GM20000 (cell line): ENCODE measurements around the gene SRPK1.
"Not testable (repeated sequence)": the region's sequence is repeated elsewhere in the genome, so short reads cannot be mapped to it uniquely, and the experiment has no call there.

Source experiments
- DNase-seq: peaks from one replicate; pipeline ENCODE4 v3.0.0; 2012; ENCODE audit warnings: low spot score
- TF ChIP-seq, protein P1 (sequence below): IDR thresholded peaks from 2 replicates; pipeline ENCODE4 v1.5.1; 2012; ENCODE audit warnings: mild to moderate bottlenecking, control low read depth; ENCODE audit errors: extremely low read depth, missing control alignments

The SRPK1 gene

DNA sequence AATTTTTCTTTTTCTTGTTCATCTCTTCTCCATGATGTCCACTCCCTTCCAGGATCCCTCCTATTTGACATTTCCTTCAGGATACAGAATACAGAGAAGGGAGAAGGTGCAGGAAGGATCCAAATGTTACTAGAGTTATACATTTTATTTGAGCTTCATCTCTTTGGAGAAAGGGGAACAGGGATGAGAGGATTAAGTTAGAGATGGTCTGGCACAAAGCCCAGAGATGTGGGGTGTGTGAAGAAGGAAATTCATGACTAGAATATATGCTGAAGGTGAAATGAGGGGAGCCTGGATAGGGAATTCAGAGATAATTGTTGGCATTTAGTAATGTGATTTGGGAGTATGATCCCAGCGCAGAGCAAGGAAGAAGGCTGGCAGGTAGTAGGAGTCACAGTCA lies 22.5 kb upstream of the SRPK1 start:
- TF ChIP-seq, protein P1, sequence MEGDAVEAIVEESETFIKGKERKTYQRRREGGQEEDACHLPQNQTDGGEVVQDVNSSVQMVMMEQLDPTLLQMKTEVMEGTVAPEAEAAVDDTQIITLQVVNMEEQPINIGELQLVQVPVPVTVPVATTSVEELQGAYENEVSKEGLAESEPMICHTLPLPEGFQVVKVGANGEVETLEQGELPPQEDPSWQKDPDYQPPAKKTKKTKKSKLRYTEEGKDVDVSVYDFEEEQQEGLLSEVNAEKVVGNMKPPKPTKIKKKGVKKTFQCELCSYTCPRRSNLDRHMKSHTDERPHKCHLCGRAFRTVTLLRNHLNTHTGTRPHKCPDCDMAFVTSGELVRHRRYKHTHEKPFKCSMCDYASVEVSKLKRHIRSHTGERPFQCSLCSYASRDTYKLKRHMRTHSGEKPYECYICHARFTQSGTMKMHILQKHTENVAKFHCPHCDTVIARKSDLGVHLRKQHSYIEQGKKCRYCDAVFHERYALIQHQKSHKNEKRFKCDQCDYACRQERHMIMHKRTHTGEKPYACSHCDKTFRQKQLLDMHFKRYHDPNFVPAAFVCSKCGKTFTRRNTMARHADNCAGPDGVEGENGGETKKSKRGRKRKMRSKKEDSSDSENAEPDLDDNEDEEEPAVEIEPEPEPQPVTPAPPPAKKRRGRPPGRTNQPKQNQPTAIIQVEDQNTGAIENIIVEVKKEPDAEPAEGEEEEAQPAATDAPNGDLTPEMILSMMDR, result no peak
- no peak for DNase-seq

DNA sequence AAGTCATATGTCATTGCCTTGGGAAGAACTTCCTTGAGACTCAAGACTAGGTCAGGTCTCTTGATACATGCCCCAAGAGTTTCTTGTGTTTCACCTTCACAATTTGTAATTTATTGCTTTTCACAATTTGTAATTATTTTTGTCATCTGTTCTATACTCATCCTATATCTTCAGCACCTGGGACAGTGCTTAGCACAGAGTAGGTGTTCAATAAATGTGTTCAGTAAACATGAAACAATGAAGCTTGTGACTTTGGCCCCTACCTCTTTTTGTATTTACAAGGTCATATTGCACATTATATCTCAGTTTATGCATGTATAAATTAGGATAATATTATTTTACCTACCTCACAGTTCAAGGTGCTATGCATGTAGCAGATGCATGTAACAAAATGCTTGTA lies 21.5 kb upstream of the SRPK1 start:
- DNase-seq, result no peak
- TF ChIP-seq, protein P1, result no peak

DNA sequence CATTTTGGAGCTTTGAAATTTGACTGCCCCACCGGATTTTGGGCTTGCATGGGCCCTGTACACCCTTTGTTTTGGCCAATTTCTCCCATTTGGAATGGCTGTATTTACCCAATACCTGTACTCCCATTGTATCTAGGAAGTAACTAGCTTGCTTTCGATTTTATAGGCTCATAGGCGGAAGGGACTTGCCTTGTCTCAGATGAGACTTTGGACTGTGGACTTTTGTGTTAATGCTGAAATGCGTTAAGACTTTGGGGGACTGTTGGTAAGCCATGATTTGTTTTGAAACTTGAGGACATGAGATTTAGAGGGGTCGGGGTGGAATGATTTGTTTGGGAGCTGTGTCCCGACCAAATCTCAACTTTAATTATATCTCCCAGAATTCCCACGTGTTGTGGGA lies 20.3 kb upstream of the SRPK1 start:
- not testable (repeated sequence) for DNase-seq

DNA sequence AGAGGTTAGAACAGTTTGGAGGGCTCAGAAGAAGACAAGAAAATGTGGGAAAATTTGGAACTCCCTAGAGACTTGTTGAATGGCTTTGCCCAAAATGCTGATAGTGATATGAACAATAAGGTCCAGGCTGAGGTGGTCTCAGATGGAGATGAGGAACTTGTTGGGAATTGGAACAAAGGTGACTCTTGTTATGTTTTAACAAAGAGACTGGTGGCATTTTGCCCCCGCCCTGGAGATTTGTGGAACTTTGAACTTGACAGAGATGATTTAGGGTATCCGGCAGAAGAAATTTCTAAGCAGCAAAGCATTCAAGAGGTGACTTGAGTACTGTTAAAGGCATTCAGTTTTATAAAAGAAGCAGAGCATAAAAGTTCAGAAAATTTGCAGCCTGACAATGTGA lies 19.1 kb upstream of the SRPK1 start:
- DNase-seq, result not testable (repeated sequence)

DNA sequence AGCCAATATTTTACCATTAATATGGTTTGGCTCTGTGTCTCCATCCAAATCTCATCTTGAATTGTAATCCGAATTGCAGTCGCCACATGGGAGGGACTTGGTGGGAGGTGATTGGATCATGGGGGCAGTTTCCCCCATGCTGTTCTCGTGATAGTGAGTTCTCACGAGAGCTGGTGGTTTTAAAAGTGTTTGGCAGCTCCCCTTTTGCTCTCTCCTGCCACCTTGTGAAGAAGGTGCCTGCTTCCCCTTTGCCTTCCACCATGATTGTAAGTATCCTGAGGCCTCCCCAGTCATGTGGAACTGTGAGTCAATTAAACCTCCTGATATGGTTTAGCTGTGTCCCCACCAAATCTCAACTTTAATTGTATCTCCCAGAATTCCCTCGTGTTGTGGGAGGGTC lies 18.4 kb upstream of the SRPK1 start:
- DNase-seq, result not testable (repeated sequence)

DNA sequence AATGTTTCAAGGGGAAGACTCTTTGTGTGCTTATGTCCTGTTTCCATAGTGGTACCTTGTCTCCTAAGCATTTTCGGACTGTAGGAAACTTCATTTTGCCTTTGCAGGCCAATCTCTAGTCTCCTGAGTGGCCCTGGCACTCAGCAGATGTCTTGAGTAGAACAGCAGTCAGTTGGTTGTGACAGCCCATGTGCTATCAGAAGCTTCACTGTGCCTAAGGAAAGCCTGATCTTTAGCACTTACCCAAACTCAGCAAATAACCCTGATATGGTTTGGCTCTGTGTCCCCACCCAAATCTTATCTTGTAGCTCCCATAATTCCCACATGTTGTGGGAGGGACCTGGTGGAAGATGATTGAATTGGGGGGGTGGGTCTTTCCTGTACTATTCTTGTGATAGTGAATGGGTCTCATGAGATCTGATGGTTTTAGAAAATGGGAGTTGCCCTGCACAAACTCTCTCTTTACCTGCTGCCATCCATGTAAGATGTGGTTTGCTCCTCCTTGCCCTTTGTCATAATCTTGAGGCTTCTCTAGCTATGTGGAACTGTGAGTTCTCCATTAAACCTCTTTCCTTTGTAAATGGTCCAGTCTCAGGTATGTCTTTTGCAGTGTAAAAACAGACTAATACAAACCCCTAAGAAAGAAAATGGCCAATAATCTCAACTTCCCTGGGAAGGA lies 15.9 kb upstream of the SRPK1 start:
- DNase-seq, result no peak
- TF ChIP-seq, protein P1, result no peak

DNA sequence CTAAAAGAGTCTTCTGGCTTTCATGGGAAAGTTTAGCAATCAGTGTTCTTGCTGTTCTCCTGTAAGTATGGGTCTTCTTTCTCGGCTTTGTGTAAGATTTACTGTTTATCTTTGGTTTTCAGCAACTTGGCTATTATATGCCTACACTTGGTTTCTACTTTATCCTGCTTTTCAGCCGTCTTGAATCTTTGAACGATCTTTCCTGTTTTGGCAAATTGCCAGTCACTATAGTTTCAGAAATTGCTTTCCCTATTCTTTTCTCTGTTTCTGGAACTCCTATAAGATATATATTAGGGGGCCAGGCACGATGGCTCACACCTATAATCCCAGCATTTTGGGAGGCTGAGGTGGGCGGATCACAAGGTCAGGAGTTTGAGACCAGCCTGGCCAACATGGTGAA lies 14.6 kb upstream of the SRPK1 start:
- TF ChIP-seq, protein P1, result no peak
- no peak for DNase-seq

DNA sequence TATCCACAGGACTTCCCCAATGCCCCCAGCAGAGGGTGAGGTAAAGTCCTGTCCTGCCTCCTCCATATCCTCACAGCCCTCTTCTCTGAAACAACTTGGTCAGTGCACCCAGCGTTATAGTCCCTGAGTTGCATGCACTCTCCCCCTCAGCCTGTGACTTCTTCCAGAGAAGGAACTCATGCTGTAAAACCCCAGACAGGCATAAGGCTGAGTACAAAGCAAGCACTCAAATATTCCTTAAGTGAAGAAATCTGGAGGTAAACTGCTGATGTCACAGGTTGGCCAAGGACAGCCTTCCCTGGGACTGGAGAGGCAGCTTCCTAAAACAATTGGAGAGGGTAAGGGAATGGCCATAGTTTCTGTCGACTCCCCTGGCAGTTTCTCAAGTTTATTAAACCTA lies 12.9 kb upstream of the SRPK1 start:
- no peak for DNase-seq
- TF ChIP-seq, protein P1, result no peak

DNA sequence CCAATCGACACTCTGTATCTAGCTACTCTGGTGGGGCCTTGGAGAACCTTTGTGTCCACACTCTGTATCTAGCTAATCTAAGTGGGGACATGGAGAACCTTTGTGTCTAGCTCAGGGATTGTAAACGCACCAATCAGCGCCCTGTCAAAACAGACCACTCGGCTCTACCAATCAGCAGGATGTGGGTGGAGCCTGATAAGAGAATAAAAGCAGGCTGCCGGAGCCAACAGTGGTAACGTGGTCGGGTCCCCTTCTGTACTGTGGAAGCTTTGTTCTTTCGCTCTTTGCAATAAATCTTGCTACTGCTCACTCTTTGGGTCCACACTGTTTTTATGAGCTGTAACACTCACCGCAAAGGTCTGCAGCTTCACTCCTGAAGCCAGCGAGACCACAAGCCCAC lies 11.0 kb upstream of the SRPK1 start:
- DNase-seq, result not testable (repeated sequence)

DNA sequence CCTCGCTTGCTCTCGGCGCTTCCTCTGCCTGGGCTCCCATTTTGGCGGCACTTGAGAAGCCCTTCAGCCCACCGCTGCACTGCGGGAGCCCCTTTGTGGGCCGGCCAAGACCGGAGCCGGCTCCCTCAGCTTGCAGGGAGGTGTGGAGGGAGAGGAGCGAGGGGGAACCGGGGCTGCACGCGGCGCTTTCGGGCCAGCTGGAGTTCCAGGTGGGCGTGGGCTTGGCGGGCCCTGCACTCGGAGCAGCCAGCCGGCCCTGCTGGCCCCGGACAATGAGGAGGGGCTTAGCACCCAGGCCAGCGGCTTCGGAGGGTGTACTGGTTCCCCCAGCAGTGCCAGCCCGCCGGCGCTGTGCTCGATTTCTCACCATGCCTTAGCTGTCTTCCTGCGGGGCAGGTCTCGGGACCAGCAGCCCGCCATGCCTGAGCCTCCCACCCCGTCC lies 10.2 kb upstream of the SRPK1 start:
- DNase-seq, result no peak
- TF ChIP-seq, protein P1, result no peak
